DOHH2 (cell line): Measurements from ENCODE around the gene PIM1.

Source experiments
- EZH2phosphoT487 ChIP-seq: fragments of 200-600 bp; sonication (generic); IDR thresholded peaks from 2 replicates; pipeline ENCODE4 v1.6.1; 2017; ENCODE audit warnings: borderline replicate concordance, mild to moderate bottlenecking, antibody characterized with exemption, low read length, moderate library complexity, mixed read lengths
- TF ChIP-seq, protein P1 (sequence below): fragments of 200-600 bp; sonication (generic); IDR thresholded peaks from one replicate; pipeline ENCODE4 v1.5.1; 2014; ENCODE audit warnings: antibody characterized with exemption, mild to moderate bottlenecking, low read depth, low read length; ENCODE audit not compliant: poor library complexity, severe bottlenecking

- TF ChIP-seq, protein P1, sequence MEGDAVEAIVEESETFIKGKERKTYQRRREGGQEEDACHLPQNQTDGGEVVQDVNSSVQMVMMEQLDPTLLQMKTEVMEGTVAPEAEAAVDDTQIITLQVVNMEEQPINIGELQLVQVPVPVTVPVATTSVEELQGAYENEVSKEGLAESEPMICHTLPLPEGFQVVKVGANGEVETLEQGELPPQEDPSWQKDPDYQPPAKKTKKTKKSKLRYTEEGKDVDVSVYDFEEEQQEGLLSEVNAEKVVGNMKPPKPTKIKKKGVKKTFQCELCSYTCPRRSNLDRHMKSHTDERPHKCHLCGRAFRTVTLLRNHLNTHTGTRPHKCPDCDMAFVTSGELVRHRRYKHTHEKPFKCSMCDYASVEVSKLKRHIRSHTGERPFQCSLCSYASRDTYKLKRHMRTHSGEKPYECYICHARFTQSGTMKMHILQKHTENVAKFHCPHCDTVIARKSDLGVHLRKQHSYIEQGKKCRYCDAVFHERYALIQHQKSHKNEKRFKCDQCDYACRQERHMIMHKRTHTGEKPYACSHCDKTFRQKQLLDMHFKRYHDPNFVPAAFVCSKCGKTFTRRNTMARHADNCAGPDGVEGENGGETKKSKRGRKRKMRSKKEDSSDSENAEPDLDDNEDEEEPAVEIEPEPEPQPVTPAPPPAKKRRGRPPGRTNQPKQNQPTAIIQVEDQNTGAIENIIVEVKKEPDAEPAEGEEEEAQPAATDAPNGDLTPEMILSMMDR = no peak
- no peak for TF ChIP-seq EZH2phosphoT487
These were observed 23.2 kb upstream of the PIM1 start for GRCh38 chr6:37146735-37147157.
